Subcutaneous adipose tissue (tissue), 4 donors: Measurements from ENCODE around the gene OVOL2. TPM values are rescaled to one million over a fixed set of nuclear protein-coding genes. Genes with fewer than 3 reads are reported as not detected.

ENCODE experiments used
- total RNA-seq, 4 donors: library from RNA; depleted of rRNA; stranded (reverse); fragments of >200 nt; gene quantifications; one replicate each; pipeline ENCODE4 v1.1.0, GENCODE V29; 2016
- TF ChIP-seq, protein P1 (sequence below): fragments of 450-650 bp; IDR thresholded peaks from one replicate; pipeline ENCODE4 v1.5.1; 2016; ENCODE audit warnings: low read depth, mild to moderate bottlenecking, control low read depth, antibody characterized with exemption, moderate library complexity

Gene OVOL2
- total RNA-seq, 4 donors from 2014 or later, result not detected

DNA sequence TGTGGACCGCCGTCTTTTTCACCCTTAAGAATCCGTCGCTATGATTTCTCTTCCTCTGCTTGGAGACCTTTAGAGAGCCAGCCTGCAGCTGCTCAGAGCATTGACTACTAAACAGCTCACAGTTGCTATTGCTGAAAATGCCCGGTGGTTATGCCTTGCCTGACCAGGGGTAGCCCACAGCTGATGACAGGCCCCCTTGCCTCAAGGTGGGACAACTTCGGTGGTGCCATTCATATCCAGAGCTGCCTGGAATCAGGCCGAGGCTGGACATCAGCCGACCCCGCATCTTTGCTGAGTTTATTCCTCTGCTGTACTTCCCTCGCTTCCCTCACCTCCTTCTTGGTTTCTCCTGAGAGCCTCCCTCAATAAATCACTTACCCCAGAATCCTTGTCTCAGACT is 39.6 kb downstream of the OVOL2 start:
- TF ChIP-seq, protein P1, sequence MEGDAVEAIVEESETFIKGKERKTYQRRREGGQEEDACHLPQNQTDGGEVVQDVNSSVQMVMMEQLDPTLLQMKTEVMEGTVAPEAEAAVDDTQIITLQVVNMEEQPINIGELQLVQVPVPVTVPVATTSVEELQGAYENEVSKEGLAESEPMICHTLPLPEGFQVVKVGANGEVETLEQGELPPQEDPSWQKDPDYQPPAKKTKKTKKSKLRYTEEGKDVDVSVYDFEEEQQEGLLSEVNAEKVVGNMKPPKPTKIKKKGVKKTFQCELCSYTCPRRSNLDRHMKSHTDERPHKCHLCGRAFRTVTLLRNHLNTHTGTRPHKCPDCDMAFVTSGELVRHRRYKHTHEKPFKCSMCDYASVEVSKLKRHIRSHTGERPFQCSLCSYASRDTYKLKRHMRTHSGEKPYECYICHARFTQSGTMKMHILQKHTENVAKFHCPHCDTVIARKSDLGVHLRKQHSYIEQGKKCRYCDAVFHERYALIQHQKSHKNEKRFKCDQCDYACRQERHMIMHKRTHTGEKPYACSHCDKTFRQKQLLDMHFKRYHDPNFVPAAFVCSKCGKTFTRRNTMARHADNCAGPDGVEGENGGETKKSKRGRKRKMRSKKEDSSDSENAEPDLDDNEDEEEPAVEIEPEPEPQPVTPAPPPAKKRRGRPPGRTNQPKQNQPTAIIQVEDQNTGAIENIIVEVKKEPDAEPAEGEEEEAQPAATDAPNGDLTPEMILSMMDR, result no peak

GRCh38 chr20:18016772-18017171 is 40.9 kb downstream of the OVOL2 start:
- TF ChIP-seq, protein P1, result no peak

DNA sequence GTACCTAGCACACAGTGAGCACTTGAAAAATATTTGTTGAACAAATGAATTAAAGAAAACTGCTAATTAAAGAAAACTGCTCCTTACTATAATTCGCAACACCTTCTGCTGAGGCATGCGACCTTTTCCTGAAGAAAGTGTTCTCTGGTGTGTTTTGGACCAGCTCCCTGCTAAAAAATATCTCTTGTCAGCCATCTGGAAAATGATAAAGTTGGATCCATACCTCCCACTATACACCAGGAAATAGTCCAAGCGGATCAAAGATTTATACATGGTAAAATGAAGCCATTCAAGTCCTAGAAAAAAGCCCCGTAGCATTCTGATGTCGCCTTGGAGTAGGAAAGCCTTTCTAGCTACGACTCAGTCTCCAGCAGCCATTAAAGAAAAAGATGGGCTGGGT is 43.3 kb downstream of the OVOL2 start:
- TF ChIP-seq, protein P1, result no peak

GRCh38 chr20:18012901-18013300 is 44.8 kb downstream of the OVOL2 start:
- TF ChIP-seq, protein P1, result no peak

- TF ChIP-seq, protein P1, result no peak
Observed at GRCh38 chr20:18011951-18012645, 45.6 kb downstream of the OVOL2 start.

GRCh38 chr20:18011482-18011881 is 46.2 kb downstream of the OVOL2 start:
- TF ChIP-seq, protein P1, result no peak

DNA sequence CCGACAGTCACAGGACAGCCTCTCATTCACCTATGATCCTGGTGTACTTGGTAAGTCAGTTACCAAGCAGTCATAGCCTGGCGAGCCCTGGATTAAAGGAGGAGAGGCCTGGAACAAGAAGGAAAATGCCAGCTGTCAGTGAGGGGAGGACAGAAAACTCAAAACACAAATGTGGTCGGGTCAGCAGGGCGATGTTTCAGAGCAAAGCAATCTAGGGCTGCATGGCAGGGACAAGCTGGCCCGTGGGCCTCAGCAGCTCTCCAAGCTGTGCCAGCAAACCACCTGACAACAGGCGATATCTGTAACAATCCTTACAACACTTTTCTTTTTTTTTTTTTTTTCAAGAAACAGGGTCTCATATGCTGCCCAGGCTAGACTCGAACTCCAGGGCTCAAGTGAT is 48.6 kb downstream of the OVOL2 start:
- TF ChIP-seq, protein P1, result no peak
